ENCODE results near the gene ZNF423.

DNA sequence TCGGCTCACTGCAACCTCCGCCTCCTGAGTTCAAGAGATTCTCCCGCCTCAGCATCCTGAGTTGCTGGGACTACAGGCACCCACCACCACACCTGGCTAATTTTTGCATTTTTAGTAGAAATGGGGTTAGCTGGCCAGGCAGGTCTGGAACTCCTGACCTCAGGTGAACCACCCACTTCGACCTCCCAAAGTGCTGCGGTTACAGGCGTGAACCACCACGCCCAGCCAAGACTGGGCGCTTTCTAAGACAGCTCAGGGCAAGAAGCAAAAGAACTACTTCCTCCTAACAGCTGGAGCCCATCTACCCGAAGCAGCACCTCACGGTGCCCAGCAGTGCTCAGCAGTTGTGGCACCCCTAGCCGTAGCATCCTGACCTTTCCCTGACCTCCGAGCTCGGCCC, 109.4 kb downstream of the ZNF423 start:
- TF ChIP-seq, protein P1, sequence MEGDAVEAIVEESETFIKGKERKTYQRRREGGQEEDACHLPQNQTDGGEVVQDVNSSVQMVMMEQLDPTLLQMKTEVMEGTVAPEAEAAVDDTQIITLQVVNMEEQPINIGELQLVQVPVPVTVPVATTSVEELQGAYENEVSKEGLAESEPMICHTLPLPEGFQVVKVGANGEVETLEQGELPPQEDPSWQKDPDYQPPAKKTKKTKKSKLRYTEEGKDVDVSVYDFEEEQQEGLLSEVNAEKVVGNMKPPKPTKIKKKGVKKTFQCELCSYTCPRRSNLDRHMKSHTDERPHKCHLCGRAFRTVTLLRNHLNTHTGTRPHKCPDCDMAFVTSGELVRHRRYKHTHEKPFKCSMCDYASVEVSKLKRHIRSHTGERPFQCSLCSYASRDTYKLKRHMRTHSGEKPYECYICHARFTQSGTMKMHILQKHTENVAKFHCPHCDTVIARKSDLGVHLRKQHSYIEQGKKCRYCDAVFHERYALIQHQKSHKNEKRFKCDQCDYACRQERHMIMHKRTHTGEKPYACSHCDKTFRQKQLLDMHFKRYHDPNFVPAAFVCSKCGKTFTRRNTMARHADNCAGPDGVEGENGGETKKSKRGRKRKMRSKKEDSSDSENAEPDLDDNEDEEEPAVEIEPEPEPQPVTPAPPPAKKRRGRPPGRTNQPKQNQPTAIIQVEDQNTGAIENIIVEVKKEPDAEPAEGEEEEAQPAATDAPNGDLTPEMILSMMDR (IDR thresholded peaks at IDR 0.05; ENCODE audit: low read length): no peak
- TF ChIP-seq EZH2 (IDR thresholded peaks at IDR 0.05; ENCODE audit: borderline replicate concordance, low read length): no peak
